GOT3 (cell line): ENCODE measurements around the gene HOXB9.

Source experiments
- DNase-seq: peaks from one replicate; lab custom pipeline; 2025; ENCODE audit warnings: mixed read lengths; lab: John Stamatoyannopoulos, UW

Gene HOXB9

DNA sequence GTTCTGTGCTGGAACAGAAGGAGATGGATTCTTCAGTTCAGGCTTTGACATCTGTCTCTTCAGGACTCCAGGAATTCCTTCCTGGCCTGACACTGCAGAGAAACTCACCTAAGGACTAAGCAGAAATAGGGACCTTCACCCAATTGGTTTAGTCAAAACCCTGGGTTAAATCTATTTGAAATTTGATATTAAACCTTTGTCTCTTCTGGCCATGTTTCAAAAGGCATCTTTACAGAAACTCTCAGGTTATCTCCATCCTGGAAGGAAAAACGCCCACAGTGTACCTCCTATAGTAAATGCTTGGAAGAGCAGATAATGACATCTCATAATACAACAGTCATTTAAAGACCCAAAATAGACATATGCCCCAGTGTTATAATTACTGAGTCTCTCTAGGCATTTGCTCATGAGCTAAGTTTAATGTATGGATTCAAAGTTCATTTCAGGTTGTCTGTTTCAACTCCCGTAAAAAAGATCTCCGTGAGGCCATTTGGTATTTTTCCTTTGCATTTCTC lies 42.4 kb downstream of the HOXB9 start:
- no peak for DNase-seq

DNA sequence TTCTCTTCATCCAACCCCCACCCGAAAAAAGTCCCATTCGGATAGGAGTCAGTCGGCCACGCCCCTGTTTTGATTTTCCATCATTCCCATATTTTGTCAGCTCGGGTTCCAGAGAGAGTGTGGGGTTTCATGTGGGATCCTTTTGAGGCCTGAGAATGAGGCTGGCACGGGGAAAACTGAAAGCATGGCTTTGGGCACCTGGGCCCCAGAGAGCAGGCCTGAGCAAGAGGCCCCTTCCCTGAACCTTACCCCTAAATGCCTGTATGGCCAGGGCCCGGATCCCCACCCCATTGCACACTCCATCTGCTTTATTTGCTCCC lies 43.4 kb downstream of the HOXB9 start:
- DNase-seq = no peak

DNA sequence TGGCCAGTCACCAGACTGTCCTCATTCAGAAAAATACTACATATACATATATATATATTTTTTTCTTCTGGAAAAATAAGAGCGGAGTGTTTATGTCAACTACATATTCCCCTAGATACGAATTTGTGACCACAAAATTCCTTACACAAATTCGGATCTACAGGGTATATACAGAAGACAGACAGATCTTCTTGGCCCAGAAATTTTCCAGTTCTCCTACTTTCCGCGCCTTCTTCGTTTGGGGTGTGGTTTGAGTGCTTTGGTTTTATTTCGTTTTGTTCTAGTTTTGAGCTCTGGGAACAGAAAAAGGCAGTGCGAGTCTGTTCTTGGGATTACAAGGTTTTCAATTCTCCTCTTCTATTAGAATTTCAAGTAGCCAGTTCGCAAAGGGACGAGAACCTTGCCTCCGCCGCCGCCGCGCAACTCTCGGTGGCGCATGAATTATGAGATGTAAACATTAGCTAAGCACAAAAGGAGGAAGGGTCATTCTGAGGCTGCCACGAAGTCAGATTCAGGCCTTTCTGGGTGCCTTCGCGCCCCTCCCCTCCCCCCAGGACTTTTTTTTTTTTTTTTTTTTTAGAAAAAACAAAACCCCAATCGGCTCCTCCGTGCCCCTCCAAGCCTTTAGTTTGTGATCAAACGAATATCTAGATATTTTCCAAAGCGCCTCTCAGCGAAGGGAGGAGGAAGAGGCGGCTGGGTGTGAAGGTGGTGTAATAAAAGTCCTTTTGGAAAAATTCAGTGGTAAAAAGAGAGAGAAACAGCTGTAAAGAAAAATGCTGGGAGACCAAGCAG lies 46.2 kb downstream of the HOXB9 start:
- no peak for DNase-seq

DNA sequence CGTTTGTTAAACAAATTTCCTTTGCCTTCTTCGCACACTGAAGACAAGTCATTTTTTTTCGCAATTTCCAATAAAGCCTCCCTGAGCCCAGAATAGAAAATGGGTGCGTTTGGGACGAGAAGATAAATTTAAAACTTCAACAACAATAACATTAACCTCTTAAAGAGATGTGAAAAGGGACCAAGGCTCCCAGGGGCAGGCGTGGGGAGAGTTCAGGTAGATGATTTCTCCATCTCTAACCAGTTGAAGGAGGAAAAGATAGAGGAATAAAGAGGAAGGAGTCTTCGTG lies 46.7 kb downstream of the HOXB9 start:
- no peak for DNase-seq

DNA sequence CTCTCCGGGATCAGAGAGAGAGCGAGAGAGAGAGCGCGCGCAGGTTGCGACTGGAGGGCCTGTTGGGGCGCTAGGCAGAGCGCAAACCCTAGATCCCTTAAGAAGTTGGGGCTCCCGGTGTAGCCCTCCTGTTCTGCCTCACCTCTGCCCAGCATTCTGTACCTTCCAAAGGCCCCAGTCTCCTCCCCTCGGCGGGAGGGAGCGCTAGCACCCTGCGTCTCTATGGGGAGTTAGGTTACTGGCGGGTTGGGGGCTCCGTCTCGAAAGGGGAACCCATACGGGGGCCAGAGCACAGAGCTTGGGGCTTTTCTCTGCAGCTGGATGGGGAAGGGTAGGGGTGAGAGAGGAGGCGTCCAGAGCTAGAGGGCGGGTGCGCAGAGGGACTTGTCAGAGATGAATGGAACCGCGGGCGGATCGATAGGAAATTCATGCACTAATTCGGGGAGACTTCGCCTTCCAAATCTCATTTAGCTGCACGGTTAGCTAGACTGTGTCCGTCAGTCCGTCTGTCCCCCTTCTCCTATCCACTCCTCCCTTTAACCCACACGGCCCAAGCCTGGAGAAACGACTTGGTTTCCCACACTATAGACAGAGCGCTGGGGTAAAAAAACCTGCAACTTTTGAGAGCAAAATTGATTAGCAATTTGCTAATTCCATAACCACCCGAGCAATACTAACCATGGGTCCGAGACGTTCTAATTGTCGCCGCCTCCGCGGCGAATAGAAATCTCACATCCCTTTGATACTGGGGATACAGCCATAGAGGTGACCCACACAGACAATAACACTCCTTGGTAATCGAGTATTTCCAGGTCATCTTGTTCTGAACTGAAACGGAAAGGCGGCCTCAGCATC lies 47.3 kb downstream of the HOXB9 start:
- no peak for DNase-seq

DNA sequence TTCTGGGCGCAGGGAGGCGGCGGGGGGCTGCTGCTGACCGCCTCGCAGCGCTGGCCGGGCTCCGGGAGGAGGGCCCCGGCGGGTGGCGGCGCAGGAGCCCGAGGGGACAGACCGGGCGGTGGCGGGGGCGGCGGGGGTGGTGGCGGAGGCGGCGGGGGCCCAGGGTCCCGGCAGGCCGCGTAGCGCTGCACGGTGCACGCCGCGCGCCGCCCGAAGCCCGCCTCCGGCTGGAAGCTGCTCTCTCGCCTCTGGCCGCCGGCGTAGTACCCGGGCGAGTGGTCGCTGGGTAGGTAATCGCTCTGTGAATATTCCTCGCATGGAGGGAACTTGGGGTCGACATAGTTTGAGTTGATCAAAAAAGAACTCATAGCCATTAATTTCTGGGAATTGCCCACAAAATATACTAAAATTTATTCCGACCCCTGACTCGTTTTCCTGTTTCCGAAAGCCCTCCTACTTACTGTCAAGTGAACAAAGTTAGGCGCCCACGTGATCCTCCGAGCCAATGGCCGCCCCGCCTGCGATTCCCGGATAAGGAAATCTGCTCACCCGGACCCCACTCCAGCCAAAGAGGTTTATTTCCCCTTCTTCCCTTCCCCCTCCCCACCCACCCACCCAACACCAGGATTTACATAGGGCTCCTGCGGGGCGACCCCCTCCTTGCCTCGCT lies 48.1 kb downstream of the HOXB9 start, which contains the start of gene HOXB4:
Gene HOXB4, minus strand, starts transcription at position 405 of the 670 bp plus-strand sequence. Its CDS starts 31 bp downstream, at position 374.
- no peak for DNase-seq

DNA sequence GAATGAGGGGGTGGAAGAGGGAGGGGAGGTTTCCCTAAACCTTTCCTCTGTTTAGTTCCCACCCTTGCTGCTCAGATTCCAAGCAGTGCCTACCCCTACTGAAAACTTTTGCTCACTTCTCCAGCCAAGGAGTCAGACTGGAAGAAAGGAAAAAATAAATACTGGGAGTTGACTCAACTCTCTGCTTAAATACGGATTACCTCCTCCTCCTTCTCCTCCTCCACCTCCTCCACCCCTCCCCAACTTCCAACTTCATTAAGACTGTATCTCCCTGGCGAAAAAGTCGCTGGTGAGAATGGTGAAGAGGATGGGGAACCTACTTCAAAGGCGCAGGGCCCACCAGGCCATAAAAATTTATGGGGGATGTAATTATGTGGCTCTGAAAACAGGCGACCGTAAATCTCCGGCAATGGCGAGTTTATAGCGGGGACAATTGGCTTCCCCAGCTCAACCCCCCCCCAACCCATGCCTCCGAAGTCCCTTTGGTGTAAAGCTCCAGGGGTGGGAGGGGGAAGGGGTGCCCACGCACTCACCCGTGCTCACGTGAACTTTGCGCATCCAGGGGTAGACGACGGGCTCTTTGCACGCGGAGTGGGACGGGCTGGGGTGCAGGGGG lies 48.7 kb downstream of the HOXB9 start:
- no peak for DNase-seq

DNA sequence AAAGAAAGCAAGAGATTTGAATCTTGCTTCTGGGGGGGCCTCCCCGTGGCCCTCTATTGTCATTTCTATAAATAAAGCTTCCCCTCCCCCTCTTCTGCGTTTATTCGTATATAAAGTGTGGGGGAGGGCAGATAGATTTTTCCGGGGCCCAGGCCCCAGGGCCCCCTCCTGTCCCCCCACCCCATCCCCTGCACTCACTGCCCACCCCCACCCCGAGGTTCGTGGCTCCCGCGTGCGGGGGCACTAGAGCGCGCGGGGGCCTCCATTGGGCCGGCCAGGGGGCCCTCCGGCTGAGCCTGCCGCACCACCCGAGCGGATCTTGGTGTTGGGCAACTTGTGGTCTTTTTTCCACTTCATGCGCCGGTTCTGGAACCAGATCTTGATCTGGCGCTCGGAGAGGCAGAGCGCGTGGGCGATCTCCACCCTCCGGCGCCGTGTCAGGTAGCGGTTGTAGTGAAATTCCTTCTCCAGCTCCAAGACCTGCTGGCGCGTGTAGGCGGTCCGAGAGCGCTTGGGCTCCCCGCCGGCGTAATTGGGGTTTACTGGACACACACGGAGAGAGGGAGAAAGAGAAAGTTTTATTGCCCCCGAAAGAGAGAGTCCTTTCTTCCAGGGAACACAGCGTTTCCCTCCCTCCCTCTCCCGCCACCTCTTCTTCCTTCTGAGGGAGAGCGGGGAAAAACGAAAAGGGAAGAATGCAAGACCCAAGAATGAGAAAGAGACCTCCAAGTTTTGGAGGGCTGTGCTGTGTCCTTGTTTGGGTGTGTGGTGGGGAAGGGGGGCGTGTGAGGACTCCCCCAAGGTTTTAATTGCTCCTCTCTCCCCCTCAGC lies 49.5 kb downstream of the HOXB9 start:
- no peak for DNase-seq

DNA sequence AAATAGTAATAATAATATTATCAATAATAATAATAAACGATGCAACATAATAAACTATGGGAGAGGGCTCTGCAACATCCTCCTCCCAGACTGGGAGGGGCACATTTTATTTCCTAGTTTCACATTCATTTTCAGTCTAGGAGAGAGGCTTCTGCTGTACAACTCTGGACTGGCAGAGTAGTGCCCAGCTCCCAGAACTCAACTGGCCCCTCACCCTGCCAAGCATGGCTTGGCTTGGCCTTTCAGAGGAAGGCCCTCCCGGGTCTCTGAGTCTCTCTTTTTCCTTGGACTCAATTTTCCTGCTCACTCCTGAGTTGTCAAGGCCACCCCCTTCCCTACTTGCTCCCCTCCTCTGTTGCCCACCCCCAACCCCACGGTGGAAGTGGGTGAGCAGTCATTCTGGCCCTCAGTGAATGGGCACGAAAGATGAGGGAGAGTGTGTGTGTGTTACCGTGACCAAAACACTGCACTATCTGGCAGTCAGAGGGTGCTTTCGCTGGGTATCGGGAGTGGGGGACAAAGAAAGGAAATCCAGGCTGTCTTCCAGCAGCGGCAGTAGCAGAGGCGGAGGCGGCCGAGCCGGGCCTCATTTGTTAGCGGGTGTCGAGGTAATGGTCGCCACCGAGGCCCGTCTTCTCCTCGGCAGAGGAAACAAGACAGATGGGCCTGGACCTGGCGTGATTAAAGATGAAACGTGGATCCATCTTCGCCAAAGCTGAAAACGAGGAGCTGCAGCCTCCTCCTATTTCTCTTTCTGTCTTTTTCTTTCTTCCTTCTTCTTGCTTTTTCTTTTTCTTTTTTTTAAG lies 50.3 kb downstream of the HOXB9 start:
- DNase-seq = no peak

DNA sequence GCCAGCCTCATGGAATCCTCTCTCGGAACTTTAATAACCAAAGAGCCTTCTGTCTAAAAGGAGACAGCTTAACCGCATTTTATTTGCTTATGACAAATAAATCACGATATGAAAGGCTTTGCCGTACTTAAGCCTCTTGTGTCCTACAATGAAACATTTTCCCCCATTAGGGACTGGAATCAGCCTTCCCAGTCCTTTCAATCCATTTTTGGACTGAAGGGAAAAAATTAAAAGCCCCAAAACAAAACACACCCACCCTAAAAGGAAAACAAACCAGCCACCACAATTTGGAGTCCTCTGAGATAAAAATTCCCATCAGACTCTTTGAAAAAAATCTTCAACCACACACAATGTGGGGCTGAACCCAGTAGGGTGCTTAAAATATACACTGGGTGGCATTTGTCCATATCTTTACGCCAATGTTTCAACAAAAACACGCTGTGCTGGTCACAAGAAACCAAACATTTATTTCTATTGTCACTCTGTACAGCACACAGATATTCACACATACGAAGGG lies 51.0 kb downstream of the HOXB9 start:
- DNase-seq = no peak

DNA sequence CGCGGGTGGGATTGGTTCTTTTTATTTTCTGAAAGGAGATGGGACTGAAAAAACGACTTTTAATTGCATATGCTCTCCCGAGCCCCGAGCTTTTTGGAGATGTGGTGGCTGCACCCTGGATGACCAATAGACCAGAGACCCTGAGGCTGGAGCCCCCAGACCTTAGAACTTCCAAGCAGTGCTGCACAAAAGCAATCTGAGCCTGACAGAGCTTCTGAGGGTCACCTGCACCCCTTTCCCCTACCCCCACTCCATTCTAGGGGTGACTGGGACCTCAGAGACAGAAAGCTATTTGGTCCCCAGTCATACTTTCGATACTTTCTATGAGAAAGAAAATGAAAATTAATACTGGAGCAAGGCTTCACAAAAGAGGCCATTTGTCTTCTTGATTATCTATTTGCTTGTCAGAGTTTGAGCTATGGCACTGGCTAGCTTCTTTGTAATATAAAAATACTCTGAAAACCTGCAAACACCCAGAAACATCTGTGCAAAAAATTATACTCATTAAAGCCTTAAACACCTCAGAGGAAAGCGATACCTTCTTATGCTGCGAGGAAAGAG lies 51.6 kb downstream of the HOXB9 start:
- DNase-seq = no peak

DNA sequence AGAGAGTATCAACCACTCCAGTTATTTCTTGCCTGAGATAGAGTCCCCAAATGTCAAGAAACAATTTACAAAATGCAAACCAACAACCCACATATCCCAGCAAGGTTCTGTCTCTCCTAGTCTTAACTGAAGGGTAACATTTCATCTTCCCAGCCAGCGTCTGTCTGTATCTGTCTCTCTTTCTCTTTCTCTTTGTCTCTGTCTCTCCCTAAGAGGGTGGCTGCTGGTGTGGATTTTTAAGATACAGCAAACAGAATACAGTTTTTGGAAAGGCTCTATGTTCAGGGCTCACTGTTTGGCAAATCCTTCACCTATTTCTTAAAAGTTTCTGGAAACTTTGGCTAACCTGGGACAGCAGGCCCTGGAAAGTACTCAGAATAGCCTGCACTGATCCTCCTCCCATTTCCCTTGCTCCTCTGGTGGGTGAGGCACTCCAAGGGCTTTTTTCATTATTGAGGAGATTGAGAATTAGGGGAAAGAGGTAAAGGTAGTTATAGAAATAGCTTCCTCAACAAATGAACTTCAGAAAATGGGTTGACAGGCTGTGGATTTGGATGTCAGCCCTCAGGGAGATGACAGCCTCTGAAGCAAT lies 54.2 kb downstream of the HOXB9 start:
- no peak for DNase-seq
